GM12878 (cell line): ENCODE measurements around the gene ZFTA. TPM values are rescaled to one million over a fixed set of nuclear protein-coding genes. Genes with fewer than 3 reads are reported as not detected.

Experiments used
- ATAC-seq: fragments of 200-7000 bp; cut with Tn5 transposase; 3 replicates; pipeline ENCODE4 v1.9.1; 2020; ENCODE audit warnings: mild to moderate bottlenecking, moderate library complexity
- BruUV-seq: library from RNA; stranded (reverse); fragments of 400-500 nt; replicated peaks from 2 replicates; lab custom pipeline; 2021; lab: Mats Ljungman, UMichigan
- CTCF ChIA-PET: fragments of 300-600 bp; sonication (Branson Sonifier 250); formaldehyde crosslinking; extraction: SDS; loops from one replicate; lab custom pipeline; 2021; ENCODE audit warnings: inconsistent platforms; lab: Yijun Ruan, JAX
- POLR2A ChIA-PET: fragments of 350-600 bp; formaldehyde crosslinking; extraction: SDS; loops from one replicate; lab custom pipeline; 2021; ENCODE audit warnings: inconsistent platforms; lab: Charles Lee
- RAD21 ChIA-PET: fragments of 300-600 bp; sonication (Branson Sonifier 250); formaldehyde crosslinking; loops from one replicate; lab custom pipeline; 2023; ENCODE audit warnings: antibody characterized with exemption; ENCODE audit not compliant: unreplicated experiment; lab: Charles Lee
- SMC1A ChIA-PET: fragments of 300-600 bp; sonication (Branson Sonifier 250); formaldehyde crosslinking; loops from one replicate; lab custom pipeline; 2023; ENCODE audit not compliant: unreplicated experiment, uncharacterized antibody; lab: Charles Lee
- DNase-seq: peaks from one replicate; pipeline ENCODE4 v3.0.0-alpha.2; 2011; ENCODE audit warnings: low read depth, low spot score
- FAIRE-seq: peaks from 3 replicates; lab custom pipeline; 2011; peaks lifted over from hg19 to GRCh38; lab: Jason Lieb, UNC
- H2AFZ ChIP-seq: 2 replicates; pipeline ENCODE4 v1.6.0; 2011; ENCODE audit warnings: low read depth, low read length, control low read depth; ENCODE audit not compliant: control insufficient read depth
- H3K27ac ChIP-seq: 2 replicates; pipeline ENCODE4 v1.5.1; 2011; ENCODE audit warnings: control low read depth; ENCODE audit not compliant: control insufficient read depth, insufficient read depth
- H3K27me3 ChIP-seq, 2 experiments: replicated peaks in 1 of 2; 2 replicates each; pipeline versions ENCODE4 v1.6.0 to v1.6.1; 2011; ENCODE audit warnings: low read length in 1 of 2; ENCODE audit not compliant: control insufficient read depth in 2 of 2, insufficient read depth in 2 of 2
- H3K36me3 ChIP-seq, 2 experiments: 2 replicates each; pipeline ENCODE4 v1.5.1; 2011; ENCODE audit warnings: low read length in 1 of 2; ENCODE audit not compliant: control insufficient read depth in 2 of 2, insufficient read depth in 2 of 2
- H3K4me1 ChIP-seq: 2 replicates; pipeline ENCODE4 v1.6.1; 2011; ENCODE audit warnings: mild to moderate bottlenecking, low read length, moderate library complexity, mixed read lengths; ENCODE audit not compliant: control insufficient read depth, insufficient read depth
- H3K4me2 ChIP-seq: 2 replicates; pipeline ENCODE4 v1.6.0; 2011; ENCODE audit warnings: control low read depth; ENCODE audit not compliant: control insufficient read depth, insufficient read depth
- H3K4me3 ChIP-seq: fragments of 200-600 bp; sonication (generic); 2 replicates; pipeline ENCODE4 v1.5.1; 2016
- H3K79me2 ChIP-seq: 2 replicates; pipeline ENCODE4 v1.6.0; 2011; ENCODE audit warnings: low read length; ENCODE audit not compliant: control insufficient read depth, insufficient read depth
- H3K9ac ChIP-seq: 2 replicates; pipeline ENCODE4 v1.8.0; 2011; ENCODE audit warnings: low read length, control low read depth, mixed read lengths; ENCODE audit not compliant: control insufficient read depth, insufficient read depth
- H3K9me3 ChIP-seq: replicated peaks from 3 replicates; pipeline ENCODE4 v1.5.1; 2011; ENCODE audit warnings: mild to moderate bottlenecking, low read length; ENCODE audit not compliant: control insufficient read depth, insufficient read depth
- H4K20me1 ChIP-seq: 2 replicates; pipeline ENCODE4 v1.6.0; 2011; ENCODE audit not compliant: control insufficient read depth, insufficient read depth
- BACH1 ChIP-seq: fragments of 450-650 bp; IDR thresholded peaks from 2 replicates; pipeline ENCODE4 v1.6.1; 2017; ENCODE audit warnings: mild to moderate bottlenecking, borderline replicate concordance
- BHLHE40 ChIP-seq, 2 experiments: fragments of 450-650 bp in 1 of 2; IDR thresholded peaks; 2 replicates each; pipeline ENCODE4 v1.6.1; 2011 to 2017; ENCODE audit warnings: low read depth in 2 of 2, borderline replicate concordance in 1 of 2, improper control_type of control experiment in 1 of 2, low read length in 1 of 2, mild to moderate bottlenecking in 1 of 2
- BRCA1 ChIP-seq: IDR thresholded peaks from 2 replicates; pipeline ENCODE4 v1.6.1; 2011; ENCODE audit warnings: low read depth, low read length, improper control_type of control experiment
- CBX5 ChIP-seq: sonication (generic); IDR thresholded peaks from 2 replicates; pipeline ENCODE4 v1.6.1; 2016; ENCODE audit warnings: low read depth, moderate library complexity, mild to moderate bottlenecking, inconsistent platforms
- CHD4 ChIP-seq: fragments of 200-600 bp; sonication (generic); IDR thresholded peaks from 2 replicates; pipeline ENCODE4 v1.6.1; 2016; ENCODE audit warnings: mild to moderate bottlenecking
- DPF2 ChIP-seq: fragments of 450-650 bp; IDR thresholded peaks from 2 replicates; pipeline ENCODE4 v1.6.1; 2017; ENCODE audit warnings: mild to moderate bottlenecking
- EGR1 ChIP-seq, 2 experiments: IDR thresholded peaks; 1 replicate in 1 of 2; 2 replicates in 1 of 2; pipeline ENCODE4 v1.6.1; 2011 to 2012; ENCODE audit warnings: low read depth in 2 of 2, low read length in 2 of 2, borderline replicate concordance in 1 of 2, mild to moderate bottlenecking in 1 of 2, moderate library complexity in 1 of 2
- HDAC6 ChIP-seq: fragments of 200-600 bp; sonication (generic); IDR thresholded peaks from one replicate; pipeline ENCODE4 v1.8.0; 2017; ENCODE audit warnings: antibody characterized with exemption; ENCODE audit not compliant: unreplicated experiment
- HDGF ChIP-seq: fragments of 450-650 bp; IDR thresholded peaks from 2 replicates; pipeline ENCODE4 v1.6.1; 2016; ENCODE audit warnings: antibody characterized with exemption
- IKZF2 ChIP-seq, 2 experiments: fragments of 450-650 bp; IDR thresholded peaks; 2 replicates each; pipeline ENCODE4 v1.6.1; 2017; ENCODE audit warnings: mild to moderate bottlenecking in 2 of 2, moderate library complexity in 2 of 2
- JUND ChIP-seq: IDR thresholded peaks from 2 replicates; pipeline ENCODE4 v1.6.1; 2012; ENCODE audit warnings: low read depth, mild to moderate bottlenecking, low read length, improper control_type of control experiment, moderate library complexity
- NFXL1 ChIP-seq: fragments of 450-650 bp; IDR thresholded peaks from 2 replicates; pipeline ENCODE4 v1.6.1; 2017; ENCODE audit warnings: antibody characterized with exemption, mild to moderate bottlenecking, borderline replicate concordance
- PKNOX1 ChIP-seq: fragments of 450-650 bp; IDR thresholded peaks from 2 replicates; pipeline ENCODE4 v1.6.1; 2016; ENCODE audit warnings: mild to moderate bottlenecking
- RAD21 ChIP-seq: IDR thresholded peaks from 2 replicates; pipeline ENCODE4 v1.6.1; 2011; ENCODE audit warnings: mild to moderate bottlenecking, low read depth, low read length, moderate library complexity; ENCODE audit not compliant: insufficient read depth
- RELA ChIP-seq: fragments of 450-650 bp; IDR thresholded peaks from 2 replicates; pipeline ENCODE4 v1.8.0; 2014; ENCODE audit warnings: borderline replicate concordance; ENCODE audit not compliant: partially characterized antibody
- SMAD1 ChIP-seq: fragments of 450-650 bp; IDR thresholded peaks from 2 replicates; pipeline ENCODE4 v1.6.1; 2018; ENCODE audit warnings: mild to moderate bottlenecking, low read depth; ENCODE audit not compliant: partially characterized antibody
- WGBS: methylation state at CpG from one replicate; pipeline ENCODE4 v1.1.6; 2016; ENCODE audit warnings: low lambda C conversion rate; ENCODE audit not compliant: insufficient replicate concordance, insufficient coverage; ENCODE audit errors: missing lambda C conversion rate; 5-methylcytosine and 5-hydroxymethylcytosine counted together
- in situ Hi-C: fragments of 300-500 bp; cut with MboI; formaldehyde crosslinking; loops from 9 replicates; pipeline ENCODE4 v1.14.3; 2018; ENCODE audit warnings: mixed read lengths
- intact Hi-C: fragments of 100-400 bp; cut with micrococcal nuclease; formaldehyde crosslinking; loops from one replicate; pipeline ENCODE4 v1.14.2; 2022; ENCODE audit not compliant: unreplicated experiment
- polyA plus RNA-seq, 11 experiments: library from polyadenylated mRNA; depleted of rRNA in 4 of 11; unstranded in 6 of 11; stranded (reverse) in 5 of 11; fragments of >200 nt; fragmentation: Nextera tagmentation in 4 of 11; fragmentation: Illumina TruSeq in 1 of 11; extraction: Ambion mirVana in 4 of 11; extraction: Trizol in 1 of 11; gene quantifications; 1 replicate in 1 of 11; 2 replicates in 10 of 11; pipeline versions ENCODE4 v1.2.1 to v1.2.3, GENCODE V29; 2011 to 2016; ENCODE audit warnings: inconsistent platforms in 2 of 11, missing spikeins in 2 of 11, low read depth in 1 of 11
- total RNA-seq, 4 experiments: library from RNA; depleted of rRNA in 3 of 4; stranded (reverse); fragments of >200 nt in 3 of 4; fragmentation: Illumina TruSeq in 1 of 4; extraction: Trizol in 1 of 4; gene quantifications; 2 replicates each; pipeline versions ENCODE4 v1.2.1 to v1.2.3, GENCODE V29; 2013 to 2021
- TF ChIP-seq, protein P1 (sequence below): fragments of 150-350 bp; IDR thresholded peaks from 2 replicates; pipeline ENCODE4 v1.6.1; 2014; ENCODE audit warnings: mild to moderate bottlenecking, low read depth, low read length
- TF ChIP-seq, protein P2 (sequence below): IDR thresholded peaks from 2 replicates; pipeline ENCODE4 v1.6.1; 2011; ENCODE audit warnings: low read depth, low read length, improper control_type of control experiment, borderline replicate concordance
- TF ChIP-seq, protein P3 (sequence below): fragments of 450-650 bp; IDR thresholded peaks from 2 replicates; pipeline ENCODE4 v1.6.1; 2014; ENCODE audit warnings: mild to moderate bottlenecking

Gene ZFTA
- total and polyA plus RNA-seq, 10 of the 15 experiments (the other 5 are each of a cell fraction or from before 2014, with no cell fraction given) = 0.39 to 7.9 (median 2.2) TPM

DNA sequence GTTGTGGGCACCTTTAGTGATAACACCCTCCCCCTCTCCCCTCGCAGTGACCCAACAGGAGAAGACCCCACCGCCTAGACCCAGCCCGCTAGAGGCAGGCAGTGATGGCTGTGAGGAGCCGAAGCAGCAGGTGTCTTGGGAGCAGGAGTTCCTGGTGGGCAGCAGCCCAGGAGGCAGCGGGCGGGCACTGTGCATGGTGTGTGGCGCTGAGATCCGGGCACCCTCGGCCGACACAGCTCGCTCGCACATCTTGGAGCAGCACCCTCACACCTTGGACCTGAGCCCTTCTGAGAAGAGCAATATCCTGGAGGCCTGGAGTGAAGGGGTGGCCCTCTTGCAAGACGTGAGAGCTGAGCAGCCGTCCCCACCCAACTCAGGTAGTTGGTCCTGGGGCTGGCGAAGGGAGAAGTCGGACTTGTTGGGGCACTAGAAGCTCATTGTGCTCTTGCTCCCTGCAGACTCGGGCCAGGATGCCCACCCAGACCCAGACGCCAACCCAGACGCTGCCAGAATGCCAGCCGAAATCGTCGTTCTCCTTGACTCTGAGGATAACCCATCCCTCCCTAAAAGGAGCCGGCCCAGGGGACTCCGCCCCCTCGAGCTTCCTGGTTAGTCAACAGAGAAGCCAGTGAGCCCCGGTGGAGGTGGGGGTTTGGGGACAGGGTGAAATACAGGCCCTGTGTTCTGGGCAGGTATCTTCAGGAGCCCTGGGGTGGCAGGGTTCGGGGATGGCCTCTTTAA, 49.4 kb upstream of the ZFTA start (continued):
- TF ChIP-seq, protein P1, sequence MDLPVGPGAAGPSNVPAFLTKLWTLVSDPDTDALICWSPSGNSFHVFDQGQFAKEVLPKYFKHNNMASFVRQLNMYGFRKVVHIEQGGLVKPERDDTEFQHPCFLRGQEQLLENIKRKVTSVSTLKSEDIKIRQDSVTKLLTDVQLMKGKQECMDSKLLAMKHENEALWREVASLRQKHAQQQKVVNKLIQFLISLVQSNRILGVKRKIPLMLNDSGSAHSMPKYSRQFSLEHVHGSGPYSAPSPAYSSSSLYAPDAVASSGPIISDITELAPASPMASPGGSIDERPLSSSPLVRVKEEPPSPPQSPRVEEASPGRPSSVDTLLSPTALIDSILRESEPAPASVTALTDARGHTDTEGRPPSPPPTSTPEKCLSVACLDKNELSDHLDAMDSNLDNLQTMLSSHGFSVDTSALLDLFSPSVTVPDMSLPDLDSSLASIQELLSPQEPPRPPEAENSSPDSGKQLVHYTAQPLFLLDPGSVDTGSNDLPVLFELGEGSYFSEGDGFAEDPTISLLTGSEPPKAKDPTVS = no peak

GRCh38 chr11:63816732-63817131, 48.2 kb upstream of the ZFTA start:
- WGBS = 95% methylated on average over 3 of the region's 3 CpGs
- SMC1A ChIA-PET = no interaction called here
- DNase-seq = no peak
- no peak for TF ChIP-seq CBX5
- no peak for TF ChIP-seq SMAD1
- no peak for TF ChIP-seq BHLHE40 (IDR thresholded peaks at IDR 0.05; ENCODE audit: borderline replicate concordance in 1 of 2, low read depth in 2 of 2, low read length in 1 of 2)
- no peak for TF ChIP-seq HDGF
- TF ChIP-seq BACH1 = no peak
- TF ChIP-seq RELA = no peak
- TF ChIP-seq, protein P2, sequence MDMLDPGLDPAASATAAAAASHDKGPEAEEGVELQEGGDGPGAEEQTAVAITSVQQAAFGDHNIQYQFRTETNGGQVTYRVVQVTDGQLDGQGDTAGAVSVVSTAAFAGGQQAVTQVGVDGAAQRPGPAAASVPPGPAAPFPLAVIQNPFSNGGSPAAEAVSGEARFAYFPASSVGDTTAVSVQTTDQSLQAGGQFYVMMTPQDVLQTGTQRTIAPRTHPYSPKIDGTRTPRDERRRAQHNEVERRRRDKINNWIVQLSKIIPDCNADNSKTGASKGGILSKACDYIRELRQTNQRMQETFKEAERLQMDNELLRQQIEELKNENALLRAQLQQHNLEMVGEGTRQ = no peak
- TF ChIP-seq PKNOX1 = no peak
- TF ChIP-seq BRCA1 = no peak
- no peak for TF ChIP-seq NFXL1
- no peak for TF ChIP-seq IKZF2 (IDR thresholded peaks at IDR 0.05)
- TF ChIP-seq RAD21 = no peak
- no peak for TF ChIP-seq EGR1 (IDR thresholded peaks at IDR 0.05; ENCODE audit: borderline replicate concordance in 1 of 2, low read depth in 2 of 2, low read length in 2 of 2)
- no peak for TF ChIP-seq HDAC6
- no peak for TF ChIP-seq JUND
- no peak for TF ChIP-seq DPF2
- TF ChIP-seq CHD4 = no peak
- TF ChIP-seq, protein P3, sequence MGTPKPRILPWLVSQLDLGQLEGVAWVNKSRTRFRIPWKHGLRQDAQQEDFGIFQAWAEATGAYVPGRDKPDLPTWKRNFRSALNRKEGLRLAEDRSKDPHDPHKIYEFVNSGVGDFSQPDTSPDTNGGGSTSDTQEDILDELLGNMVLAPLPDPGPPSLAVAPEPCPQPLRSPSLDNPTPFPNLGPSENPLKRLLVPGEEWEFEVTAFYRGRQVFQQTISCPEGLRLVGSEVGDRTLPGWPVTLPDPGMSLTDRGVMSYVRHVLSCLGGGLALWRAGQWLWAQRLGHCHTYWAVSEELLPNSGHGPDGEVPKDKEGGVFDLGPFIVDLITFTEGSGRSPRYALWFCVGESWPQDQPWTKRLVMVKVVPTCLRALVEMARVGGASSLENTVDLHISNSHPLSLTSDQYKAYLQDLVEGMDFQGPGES = no peak

More at GRCh38 chr11:63816732-63817131, 48.2 kb upstream of the ZFTA start:
- in situ Hi-C loops = no loop called here
- H3K4me2 ChIP-seq = peak overlapping the region; percentile 61
- no peak overlapping the region for H2AFZ ChIP-seq
- H3K27ac ChIP-seq = no peak overlapping the region
- no peaks in the 10 kb centered on the region for H3K9me3 ChIP-seq
- H3K36me3 ChIP-seq = peaks cover 18 to 25% of the 10 kb centered on the region in 2 experiments
- POLR2A ChIA-PET = interaction anchor here (0.6 kb wide), 1 partner anchor 8 kb away, joined by 3 read pairs; no protein-coding TSS in a partner anchor
- RAD21 ChIA-PET = no interaction called here
- ATAC-seq (no peak), FAIRE-seq (no peak)
- CTCF ChIA-PET = no interaction called here
- peaks cover 4% of the 10 kb centered on the region; the same call in 1 of the 2 replicates for H4K20me1 ChIP-seq
- no peak overlapping the region for H3K4me3 ChIP-seq
- BruUV-seq = no TSS peak
- intact Hi-C loops = no loop called here
- H3K9ac ChIP-seq = no peak overlapping the region
- peaks cover 7% of the 10 kb centered on the region; the same call in 1 of the 2 replicates for H3K4me1 ChIP-seq
- no peaks in the 10 kb centered on the region for H3K27me3 ChIP-seq
- peaks cover 32% of the 10 kb centered on the region for H3K79me2 ChIP-seq
